Mucosa of stomach (tissue), 1 donor: ENCODE measurements around the gene NEURL1B.

Experiments
- H3K27me3 ChIP-seq: one replicate; pipeline ENCODE4 v1.7.0; 2013; ENCODE audit warnings: mild to moderate bottlenecking, low read length; ENCODE audit not compliant: control insufficient read depth, insufficient read depth
- H3K36me3 ChIP-seq: one replicate; pipeline ENCODE4 v1.7.0; 2013; ENCODE audit warnings: low read length; ENCODE audit not compliant: control insufficient read depth, insufficient read depth
- H3K4me1 ChIP-seq: one replicate; pipeline ENCODE4 v1.7.0; 2013; ENCODE audit warnings: mild to moderate bottlenecking, low read length; ENCODE audit not compliant: control insufficient read depth, insufficient read depth
- H3K4me3 ChIP-seq: one replicate; pipeline ENCODE4 v1.7.0; 2013; ENCODE audit warnings: low read length
- H3K9ac ChIP-seq: one replicate; pipeline ENCODE4 v1.7.0; 2013; ENCODE audit warnings: mild to moderate bottlenecking, low read length, moderate library complexity
- H3K9me3 ChIP-seq: one replicate; pipeline ENCODE4 v1.7.0; 2013; ENCODE audit warnings: mild to moderate bottlenecking, low read length, moderate library complexity; ENCODE audit not compliant: control insufficient read depth
- donor health status: Pancreatic carcinoma.

The NEURL1B gene

DNA sequence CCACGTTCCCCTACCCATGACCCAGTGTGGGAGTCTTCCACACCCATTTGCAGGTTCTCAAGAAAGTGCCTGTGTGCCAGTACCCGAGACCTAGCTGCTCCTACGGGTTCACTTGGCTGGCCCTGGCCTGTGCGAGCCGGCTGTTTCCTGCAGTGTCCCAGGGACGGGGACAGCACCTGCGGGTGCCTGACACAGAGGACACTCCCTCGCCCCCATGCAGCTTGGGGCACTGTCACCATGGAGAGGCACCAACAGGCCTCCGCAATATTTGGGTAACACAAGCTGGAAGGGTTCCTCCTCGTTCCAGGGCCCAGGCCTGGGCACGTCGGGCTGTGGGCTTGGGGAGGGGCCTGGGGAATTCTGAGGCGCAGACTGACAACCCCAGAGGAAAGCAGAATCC is 88.5 kb downstream of the NEURL1B start:
- H3K36me3 ChIP-seq = no peaks in the 10 kb centered on the region
- H3K9ac ChIP-seq = no peak overlapping the region
- H3K9me3 ChIP-seq = no peaks in the 10 kb centered on the region
- peaks cover 52% of the 10 kb centered on the region for H3K4me1 ChIP-seq
- H3K4me3 ChIP-seq = no peak overlapping the region
- H3K27me3 ChIP-seq = no peaks in the 10 kb centered on the region

- Histone ChIP-seq H3K27me3 (no peaks in the 10 kb centered on the region), H3K4me1 (peaks cover 45% of the 10 kb centered on the region), H3K4me3 (no peak overlapping the region), H3K9ac (no peak overlapping the region), H3K9me3 (no peaks in the 10 kb centered on the region), H3K36me3 (no peaks in the 10 kb centered on the region)
These were observed 89.2 kb downstream of the NEURL1B start for GRCh38 chr5:172730222-172730621.

GRCh38 chr5:172730981-172731679 is 90.1 kb downstream of the NEURL1B start:
- Histone ChIP-seq H3K9me3 (no peaks in the 10 kb centered on the region), H3K36me3 (no peaks in the 10 kb centered on the region), H3K9ac (peak overlapping the region; percentile 63), H3K4me3 (no peak overlapping the region), H3K4me1 (peaks cover 43% of the 10 kb centered on the region), H3K27me3 (no peaks in the 10 kb centered on the region)

- H3K4me3 ChIP-seq = no peak overlapping the region
- peaks cover 42% of the 10 kb centered on the region for H3K4me1 ChIP-seq
- H3K27me3 ChIP-seq = no peaks in the 10 kb centered on the region
- no peaks in the 10 kb centered on the region for H3K36me3 ChIP-seq
- H3K9ac ChIP-seq = peak overlapping the region; percentile 63
- no peaks in the 10 kb centered on the region for H3K9me3 ChIP-seq
These were observed 90.6 kb downstream of the NEURL1B start for GRCh38 chr5:172731680-172732074.

DNA sequence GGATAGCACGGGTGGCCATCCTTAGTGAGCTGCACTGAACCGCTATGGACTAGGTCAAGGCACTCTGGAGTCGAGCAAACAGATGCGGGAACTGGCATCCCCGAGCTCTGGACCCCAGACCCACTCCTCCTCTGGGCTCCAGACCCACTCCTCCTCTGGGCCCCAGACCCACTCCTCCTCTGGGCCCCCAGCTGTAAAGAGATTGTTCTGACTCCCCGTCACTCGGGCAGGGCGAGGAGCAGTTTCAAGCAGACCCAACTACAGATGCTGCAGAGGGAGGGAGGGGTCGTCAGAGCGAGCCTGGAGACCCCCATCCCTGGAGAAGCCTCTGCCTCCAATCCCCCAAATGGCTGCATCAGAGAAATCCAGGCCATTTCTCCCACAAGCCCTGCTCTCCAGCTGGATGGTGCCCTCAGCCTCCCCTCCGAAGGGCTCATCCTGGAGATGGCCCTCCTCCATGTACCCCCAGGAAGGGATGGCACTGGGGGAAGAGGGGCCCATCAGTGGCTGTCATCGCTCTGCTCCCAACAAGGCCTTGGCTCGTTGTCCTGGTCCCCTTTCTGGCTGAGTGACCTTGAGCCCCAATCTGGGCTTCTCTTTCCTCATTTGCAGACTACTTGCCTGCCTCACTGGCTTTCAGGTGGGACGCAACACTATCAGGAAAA is 91.3 kb downstream of the NEURL1B start:
- H3K9me3 ChIP-seq = no peaks in the 10 kb centered on the region
- H3K36me3 ChIP-seq = no peaks in the 10 kb centered on the region
- peak overlapping the region; percentile 63 for H3K9ac ChIP-seq
- H3K4me1 ChIP-seq = peaks cover 38% of the 10 kb centered on the region
- no peak overlapping the region for H3K4me3 ChIP-seq
- no peaks in the 10 kb centered on the region for H3K27me3 ChIP-seq

GRCh38 chr5:172733131-172733973 is 92.3 kb downstream of the NEURL1B start:
- Histone ChIP-seq H3K36me3 (no peaks in the 10 kb centered on the region), H3K9ac (peak overlapping the region; percentile 63), H3K4me3 (no peak overlapping the region), H3K27me3 (no peaks in the 10 kb centered on the region), H3K9me3 (no peaks in the 10 kb centered on the region), H3K4me1 (peaks cover 38% of the 10 kb centered on the region)

DNA sequence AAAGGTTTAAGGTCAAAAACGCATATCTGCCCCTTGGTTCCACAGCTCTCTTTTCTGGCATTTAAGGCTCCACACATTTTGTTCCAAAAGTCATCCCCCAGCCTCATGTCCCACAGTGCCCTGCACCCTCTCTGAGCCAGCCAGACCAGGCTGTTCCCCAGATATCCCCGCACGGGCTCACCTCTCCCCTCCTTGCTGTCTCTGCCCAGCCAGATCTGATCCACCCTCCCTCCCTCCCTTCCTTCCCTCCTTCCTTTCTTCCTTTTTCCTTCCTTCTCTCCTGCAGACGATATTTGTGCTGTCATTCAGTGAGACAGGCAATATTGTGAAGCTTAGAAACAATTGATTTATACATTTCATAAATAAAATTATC is 92.9 kb downstream of the NEURL1B start:
- Histone ChIP-seq H3K4me1 (peaks cover 38% of the 10 kb centered on the region), H3K36me3 (no peaks in the 10 kb centered on the region), H3K4me3 (no peak overlapping the region), H3K27me3 (no peaks in the 10 kb centered on the region), H3K9ac (no peak overlapping the region), H3K9me3 (no peaks in the 10 kb centered on the region)

DNA sequence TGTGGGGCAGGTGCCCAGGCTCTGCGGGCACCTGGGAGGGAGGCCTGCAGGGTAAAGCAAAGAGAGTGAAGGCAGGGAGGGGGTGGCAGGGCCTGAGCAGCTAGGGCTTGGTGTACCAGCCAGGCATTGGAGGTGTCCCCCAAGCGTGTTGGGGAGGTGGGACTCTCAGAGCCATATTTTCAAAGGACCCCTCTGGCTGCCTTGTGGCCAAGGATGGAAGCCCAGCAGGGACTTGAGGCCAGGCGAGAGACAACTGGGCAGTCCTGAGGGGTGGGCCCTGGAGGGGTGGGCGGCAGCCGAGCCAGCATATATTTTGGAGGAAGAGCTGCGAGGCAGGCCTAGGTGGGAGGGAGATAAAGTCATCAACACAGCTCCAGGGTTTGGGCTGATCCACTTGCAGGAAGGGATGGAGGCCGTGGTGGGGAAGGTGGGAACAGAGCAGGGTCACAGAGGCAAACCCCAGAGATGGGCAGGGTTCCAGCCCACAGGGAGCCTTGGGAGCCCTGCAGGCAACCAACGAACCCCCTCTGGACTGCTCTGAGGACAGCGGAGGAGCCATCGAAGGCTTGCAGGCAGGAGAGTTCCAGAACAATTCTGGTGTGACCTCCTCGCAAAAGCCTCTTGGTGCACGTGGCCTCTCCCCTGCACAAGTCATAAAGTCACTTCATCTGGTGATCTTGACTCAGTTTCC is 94.2 kb downstream of the NEURL1B start:
- Histone ChIP-seq H3K4me1 (peaks cover 38% of the 10 kb centered on the region), H3K4me3 (no peak overlapping the region), H3K27me3 (no peaks in the 10 kb centered on the region), H3K36me3 (no peaks in the 10 kb centered on the region), H3K9me3 (no peaks in the 10 kb centered on the region), H3K9ac (no peak overlapping the region)

DNA sequence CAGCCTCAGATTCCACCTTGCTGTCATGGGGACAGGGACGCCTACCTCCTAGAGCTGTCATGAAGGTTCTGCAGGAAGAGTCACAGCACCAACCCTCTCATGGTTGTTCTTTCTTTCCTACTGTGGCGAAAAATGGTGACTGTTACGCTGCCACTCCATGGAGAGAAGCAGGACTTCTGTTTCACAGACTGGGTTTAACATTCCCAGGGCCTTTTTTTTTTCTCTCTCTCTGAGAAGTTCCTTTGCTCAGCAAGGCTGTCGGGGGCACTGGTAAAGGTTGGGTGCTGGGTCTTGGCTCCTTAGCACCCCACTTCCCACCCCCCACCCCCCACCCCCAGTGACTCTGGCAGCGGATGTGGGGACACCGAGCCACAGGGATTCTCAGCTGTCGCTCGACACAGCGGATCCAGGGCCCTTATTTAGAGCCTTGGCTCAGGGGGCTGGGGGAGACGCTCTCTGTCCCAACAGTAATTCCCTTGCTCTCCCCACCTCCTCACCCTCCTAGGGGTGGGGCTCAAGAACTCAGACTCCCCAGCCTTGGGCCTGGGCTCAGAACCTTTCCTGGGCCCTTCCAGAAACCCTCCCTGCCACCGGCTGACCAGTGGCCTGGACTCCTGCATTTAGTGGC is 95.6 kb downstream of the NEURL1B start:
- H3K4me3 ChIP-seq = no peak overlapping the region
- peaks cover 31% of the 10 kb centered on the region for H3K4me1 ChIP-seq
- H3K9ac ChIP-seq = no peak overlapping the region
- no peaks in the 10 kb centered on the region for H3K27me3 ChIP-seq
- no peaks in the 10 kb centered on the region for H3K9me3 ChIP-seq
- H3K36me3 ChIP-seq = no peaks in the 10 kb centered on the region

GRCh38 chr5:172739375-172739774 is 98.3 kb downstream of the NEURL1B start:
- H3K9me3 ChIP-seq = no peaks in the 10 kb centered on the region
- H3K36me3 ChIP-seq = no peaks in the 10 kb centered on the region
- H3K9ac ChIP-seq = no peak overlapping the region
- no peak overlapping the region for H3K4me3 ChIP-seq
- H3K4me1 ChIP-seq = peaks cover 16% of the 10 kb centered on the region
- no peaks in the 10 kb centered on the region for H3K27me3 ChIP-seq

DNA sequence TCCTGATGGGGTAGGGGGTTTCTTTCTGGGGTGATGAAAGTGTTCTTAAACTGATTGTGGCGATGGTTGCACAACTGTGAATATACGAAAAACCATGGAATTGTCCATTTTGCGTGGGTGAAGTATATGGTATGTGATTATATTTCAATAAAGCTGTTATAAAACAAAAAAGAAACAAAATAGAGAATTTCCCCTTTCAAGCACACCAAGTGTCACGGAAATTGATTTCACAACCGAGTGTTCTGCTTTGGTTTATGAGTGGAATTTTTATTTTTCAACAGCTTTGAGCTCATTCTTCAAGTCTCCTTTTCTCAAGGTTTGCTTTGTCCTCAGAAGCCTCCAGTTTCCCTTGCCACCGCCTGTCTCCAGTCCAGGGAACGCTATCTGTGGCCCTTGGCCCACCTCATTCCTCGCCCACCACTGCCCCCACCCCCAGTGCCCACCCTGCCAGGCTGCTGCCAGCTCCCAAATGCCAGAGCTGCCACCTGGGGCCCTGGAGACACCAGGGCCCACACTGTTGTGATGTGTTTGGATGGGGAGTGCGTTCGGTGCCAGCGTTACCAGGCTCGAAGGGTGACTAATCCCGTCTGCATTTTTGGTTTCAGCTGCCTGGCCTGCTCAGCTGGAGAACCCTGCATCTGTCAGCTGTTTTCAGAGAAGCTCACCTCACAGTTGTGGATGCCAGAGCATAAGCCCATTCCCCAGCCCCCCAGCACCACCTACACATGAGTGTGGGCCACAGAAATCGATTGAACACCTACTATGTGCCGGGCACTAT is 99.6 kb downstream of the NEURL1B start:
- Histone ChIP-seq H3K27me3 (no peaks in the 10 kb centered on the region), H3K4me3 (no peak overlapping the region), H3K9me3 (no peaks in the 10 kb centered on the region), H3K9ac (no peak overlapping the region), H3K4me1 (peaks cover 18% of the 10 kb centered on the region), H3K36me3 (no peaks in the 10 kb centered on the region)
